ENCODE measurements around the gene PKD2. TPM values are rescaled to one million over a fixed set of nuclear protein-coding genes. Genes with fewer than 3 reads are reported as not detected.

PKD2 gene
- total RNA-seq, 1 donor from 2014 or later = 119 TPM

- intact Hi-C loops (cut with DNase I) = no loop called here
- no peak for TF ChIP-seq CTCF (IDR thresholded peaks at IDR 0.05)
- H3K36me3 ChIP-seq = peaks cover 77 to 83% of the 10 kb centered on the region in 2 donors
- no peak overlapping the region for H3K4me3 ChIP-seq
- no peaks in the 10 kb centered on the region for H3K27me3 ChIP-seq
- H3K9me3 ChIP-seq = no peaks in the 10 kb centered on the region
- no peak for DNase-seq (ENCODE audit: low spot score in 2 of 2)
- no peaks in the 10 kb centered on the region for H3K4me1 ChIP-seq
- no peak overlapping the region for H3K27ac ChIP-seq
Measured at GRCh38 chr4:88064410-88064809, 57.0 kb downstream of the PKD2 start.

- H3K27ac ChIP-seq = no peak overlapping the region
- peaks cover 94 to 96% of the 10 kb centered on the region in 2 donors for H3K36me3 ChIP-seq
- H3K9me3 ChIP-seq = no peaks in the 10 kb centered on the region
- no peak overlapping the region for H3K4me3 ChIP-seq
- H3K4me1 ChIP-seq = no peaks in the 10 kb centered on the region
- H3K27me3 ChIP-seq = no peaks in the 10 kb centered on the region
- intact Hi-C loops (cut with DNase I) = no loop called here
- no peak for TF ChIP-seq CTCF (IDR thresholded peaks at IDR 0.05)
- no peak for DNase-seq (ENCODE audit: low spot score in 2 of 2)
Measured at GRCh38 chr4:88070031-88070430, 62.6 kb downstream of the PKD2 start.

- Histone ChIP-seq H3K9me3 (no peaks in the 10 kb centered on the region), H3K4me3 (no peak overlapping the region), H3K36me3 (peaks cover 73 to 90% of the 10 kb centered on the region in 2 donors), H3K4me1 (no peaks in the 10 kb centered on the region), H3K27ac (no peak overlapping the region), H3K27me3 (no peaks in the 10 kb centered on the region)
- intact Hi-C loops (cut with DNase I) = no loop called here
- no peak for TF ChIP-seq CTCF (IDR thresholded peaks at IDR 0.05)
- DNase-seq (ENCODE audit: low spot score in 2 of 2) = no peak
Measured at GRCh38 chr4:88075336-88075735, 67.9 kb downstream of the PKD2 start.

GRCh38 chr4:88077911-88078524 lies 70.6 kb downstream of the PKD2 start:
- no peaks in the 10 kb centered on the region for H3K9me3 ChIP-seq
- no peaks in the 10 kb centered on the region for H3K4me1 ChIP-seq
- no peak overlapping the region for H3K4me3 ChIP-seq
- peaks cover 47 to 65% of the 10 kb centered on the region in 2 donors for H3K36me3 ChIP-seq
- no peak for DNase-seq (ENCODE audit: low spot score in 2 of 2)
- intact Hi-C loops (cut with DNase I) = no loop called here
- H3K27ac ChIP-seq = no peak overlapping the region
- H3K27me3 ChIP-seq = no peaks in the 10 kb centered on the region
- no peak for TF ChIP-seq CTCF (IDR thresholded peaks at IDR 0.05)

GRCh38 chr4:88078579-88078978 lies 71.1 kb downstream of the PKD2 start:
- no peak overlapping the region for H3K27ac ChIP-seq
- no peak overlapping the region for H3K4me3 ChIP-seq
- DNase-seq (ENCODE audit: low spot score in 2 of 2) = no peak
- no peak for TF ChIP-seq CTCF (IDR thresholded peaks at IDR 0.05)
- H3K9me3 ChIP-seq = no peaks in the 10 kb centered on the region
- H3K36me3 ChIP-seq = peaks cover 42 to 61% of the 10 kb centered on the region in 2 donors
- no peaks in the 10 kb centered on the region for H3K27me3 ChIP-seq
- no peaks in the 10 kb centered on the region for H3K4me1 ChIP-seq
- intact Hi-C loops (cut with DNase I) = no loop called here

- Histone ChIP-seq H3K9me3 (no peaks in the 10 kb centered on the region), H3K36me3 (peaks cover 21 to 43% of the 10 kb centered on the region in 2 donors), H3K27me3 (no peaks in the 10 kb centered on the region), H3K4me1 (no peaks in the 10 kb centered on the region), H3K4me3 (no peak overlapping the region), H3K27ac (no peak overlapping the region)
- intact Hi-C loops (cut with DNase I) = no loop called here
- no peak for DNase-seq (ENCODE audit: low spot score in 2 of 2)
- no peak for TF ChIP-seq CTCF (IDR thresholded peaks at IDR 0.05)
Measured at GRCh38 chr4:88080626-88081025, 73.2 kb downstream of the PKD2 start.
